Measurements from ENCODE around the gene FAM227A.

- no peak for TF ChIP-seq EP300 (IDR thresholded peaks at IDR 0.05)
- TF ChIP-seq, protein P1, sequence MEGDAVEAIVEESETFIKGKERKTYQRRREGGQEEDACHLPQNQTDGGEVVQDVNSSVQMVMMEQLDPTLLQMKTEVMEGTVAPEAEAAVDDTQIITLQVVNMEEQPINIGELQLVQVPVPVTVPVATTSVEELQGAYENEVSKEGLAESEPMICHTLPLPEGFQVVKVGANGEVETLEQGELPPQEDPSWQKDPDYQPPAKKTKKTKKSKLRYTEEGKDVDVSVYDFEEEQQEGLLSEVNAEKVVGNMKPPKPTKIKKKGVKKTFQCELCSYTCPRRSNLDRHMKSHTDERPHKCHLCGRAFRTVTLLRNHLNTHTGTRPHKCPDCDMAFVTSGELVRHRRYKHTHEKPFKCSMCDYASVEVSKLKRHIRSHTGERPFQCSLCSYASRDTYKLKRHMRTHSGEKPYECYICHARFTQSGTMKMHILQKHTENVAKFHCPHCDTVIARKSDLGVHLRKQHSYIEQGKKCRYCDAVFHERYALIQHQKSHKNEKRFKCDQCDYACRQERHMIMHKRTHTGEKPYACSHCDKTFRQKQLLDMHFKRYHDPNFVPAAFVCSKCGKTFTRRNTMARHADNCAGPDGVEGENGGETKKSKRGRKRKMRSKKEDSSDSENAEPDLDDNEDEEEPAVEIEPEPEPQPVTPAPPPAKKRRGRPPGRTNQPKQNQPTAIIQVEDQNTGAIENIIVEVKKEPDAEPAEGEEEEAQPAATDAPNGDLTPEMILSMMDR (IDR thresholded peaks at IDR 0.05), result no peak
- no peak for TF ChIP-seq POLR2AphosphoS5 (IDR thresholded peaks at IDR 0.05)
- no peak for TF ChIP-seq POLR2A (IDR thresholded peaks at IDR 0.05)
Observed at GRCh38 chr22:38623351-38623750, 32.8 kb downstream of the FAM227A start.

Measured in stomach (tissue), 4 donors.